KOPT-K1 (cell line): ENCODE results near the gene CEP192.

ENCODE experiments used
- H3K27ac ChIP-seq: fragments of 200-600 bp; sonication (generic); 2 replicates; pipeline ENCODE4 v1.5.1; 2016; ENCODE audit warnings: antibody characterized with exemption, mild to moderate bottlenecking, low read depth, low read length; ENCODE audit not compliant: poor library complexity, severe bottlenecking
- H3K36me3 ChIP-seq: fragments of 200-600 bp; sonication (generic); 2 replicates; pipeline ENCODE4 v1.5.1; 2017; ENCODE audit warnings: antibody characterized with exemption, mild to moderate bottlenecking, low read length, moderate library complexity; ENCODE audit not compliant: insufficient read depth
- H3K9me3 ChIP-seq: fragments of 200-600 bp; sonication (generic); 2 replicates; pipeline ENCODE4 v1.5.1; 2017; ENCODE audit warnings: antibody characterized with exemption, low read length, mild to moderate bottlenecking; ENCODE audit not compliant: insufficient read depth, poor library complexity, severe bottlenecking

CEP192 gene

GRCh38 chr18:13005289-13005688 lies 14.1 kb downstream of the CEP192 start:
- Histone ChIP-seq H3K27ac (no peak overlapping the region), H3K9me3 (no peaks in the 10 kb centered on the region), H3K36me3 (peaks cover 100% of the 10 kb centered on the region)

GRCh38 chr18:13006531-13007247 lies 15.5 kb downstream of the CEP192 start:
- H3K36me3 ChIP-seq, result peaks cover 100% of the 10 kb centered on the region
- no peak overlapping the region for H3K27ac ChIP-seq
- H3K9me3 ChIP-seq, result no peaks in the 10 kb centered on the region

DNA sequence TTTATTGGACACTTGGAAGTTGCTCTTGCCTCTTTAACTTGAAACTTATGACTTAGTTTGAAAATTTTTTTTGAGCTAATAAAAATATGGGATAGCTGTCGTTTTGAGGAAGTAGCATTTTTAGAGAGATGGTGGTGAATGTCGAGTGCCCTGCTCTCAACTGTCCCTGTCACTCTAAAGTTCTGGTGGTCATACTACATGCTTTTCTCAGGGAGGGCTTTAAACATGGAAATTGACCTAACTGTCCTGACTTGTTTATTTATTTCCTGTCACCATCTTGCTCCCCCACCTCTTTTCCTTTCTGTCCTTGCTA lies 16.0 kb downstream of the CEP192 start:
- Histone ChIP-seq H3K36me3 (peaks cover 100% of the 10 kb centered on the region), H3K27ac (no peak overlapping the region), H3K9me3 (no peaks in the 10 kb centered on the region)

DNA sequence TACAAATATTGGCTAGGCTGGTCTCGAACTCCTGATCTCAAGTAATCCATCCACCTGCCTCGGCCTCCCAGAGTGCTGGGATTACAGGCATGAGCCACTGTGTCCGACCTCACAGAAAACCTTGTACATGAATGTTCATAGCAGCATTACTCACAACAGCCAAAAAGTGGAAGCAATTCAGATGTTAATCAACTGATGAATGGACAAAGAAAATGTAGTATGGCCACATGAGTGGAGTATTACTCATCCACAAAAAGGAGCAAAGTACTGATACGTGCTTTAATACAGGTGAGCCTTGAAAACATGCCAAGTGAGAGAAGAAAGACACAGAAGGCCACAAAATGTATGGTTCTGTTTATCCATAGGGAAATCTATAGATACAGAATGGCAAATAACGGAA lies 20.6 kb downstream of the CEP192 start:
- Histone ChIP-seq H3K9me3 (no peaks in the 10 kb centered on the region), H3K36me3 (peaks cover 100% of the 10 kb centered on the region), H3K27ac (no peak overlapping the region)

DNA sequence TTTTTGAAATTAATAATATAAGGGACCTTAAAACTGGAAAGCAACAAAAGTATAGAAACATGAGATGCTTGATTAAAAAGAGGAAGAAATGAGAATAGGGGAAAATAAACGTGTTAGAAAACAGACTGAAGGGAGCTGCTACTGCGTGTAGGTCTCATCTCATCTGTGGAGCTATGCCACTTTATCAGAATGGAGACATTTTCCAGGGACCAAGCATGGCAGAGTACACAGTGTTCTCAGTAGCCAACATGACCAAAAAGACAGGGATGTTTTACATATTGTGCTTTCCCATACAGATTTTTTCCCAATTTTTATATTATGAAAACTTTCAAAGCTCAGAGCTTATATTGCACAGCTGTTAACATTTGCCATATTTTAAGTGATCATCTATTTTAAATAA lies 23.1 kb downstream of the CEP192 start:
- Histone ChIP-seq H3K9me3 (no peaks in the 10 kb centered on the region), H3K36me3 (peaks cover 100% of the 10 kb centered on the region), H3K27ac (no peak overlapping the region)

DNA sequence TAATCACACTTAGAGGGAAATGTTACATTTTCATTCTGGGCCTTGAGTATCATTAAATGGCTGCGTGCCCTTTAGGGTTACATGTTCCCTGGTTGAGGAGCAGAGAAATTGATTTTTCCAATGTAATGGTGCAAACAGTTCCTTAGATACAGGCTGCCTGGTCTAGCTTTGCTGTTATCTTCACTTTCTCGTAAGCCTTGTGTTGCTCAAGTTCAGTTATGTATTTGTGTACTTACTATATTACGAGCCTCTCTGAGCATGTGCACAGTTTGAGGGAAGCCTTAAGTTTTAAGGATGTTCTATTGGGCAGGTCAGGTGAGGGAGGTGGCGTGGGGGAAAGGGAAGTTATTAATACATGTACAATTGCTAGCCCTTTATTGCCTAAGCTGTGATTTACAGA lies 23.7 kb downstream of the CEP192 start:
- Histone ChIP-seq H3K36me3 (peaks cover 100% of the 10 kb centered on the region), H3K9me3 (no peaks in the 10 kb centered on the region), H3K27ac (no peak overlapping the region)

DNA sequence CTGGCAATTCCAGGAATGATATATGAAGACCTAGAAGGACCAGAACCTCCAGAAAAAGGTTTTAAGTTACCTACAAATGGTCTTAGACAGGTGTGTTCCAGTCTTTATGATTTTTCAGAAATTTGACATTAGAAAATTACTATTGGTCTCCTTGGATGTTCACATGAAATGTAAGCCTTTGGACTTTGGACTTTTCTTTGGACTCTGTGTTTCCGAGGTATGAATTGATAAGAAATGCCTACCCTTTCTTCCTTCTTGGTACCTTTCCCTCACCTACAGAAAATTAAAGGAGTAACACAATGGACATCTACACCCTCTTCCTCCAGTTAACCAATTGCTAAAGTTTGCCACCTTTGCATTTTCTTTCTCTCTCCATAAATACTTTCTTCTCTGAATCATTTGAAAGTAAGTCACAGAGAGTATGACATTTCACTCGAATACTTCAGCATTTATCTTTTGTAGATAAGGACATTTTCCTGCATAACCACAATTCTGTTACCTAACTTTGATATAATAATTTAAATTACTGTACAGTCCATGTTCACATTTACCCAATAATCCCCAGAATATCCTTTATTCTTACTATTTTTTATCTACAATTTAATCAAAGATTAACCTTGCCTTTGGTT lies 26.2 kb downstream of the CEP192 start:
- Histone ChIP-seq H3K27ac (no peak overlapping the region), H3K9me3 (peaks cover 12% of the 10 kb centered on the region), H3K36me3 (peaks cover 100% of the 10 kb centered on the region)

DNA sequence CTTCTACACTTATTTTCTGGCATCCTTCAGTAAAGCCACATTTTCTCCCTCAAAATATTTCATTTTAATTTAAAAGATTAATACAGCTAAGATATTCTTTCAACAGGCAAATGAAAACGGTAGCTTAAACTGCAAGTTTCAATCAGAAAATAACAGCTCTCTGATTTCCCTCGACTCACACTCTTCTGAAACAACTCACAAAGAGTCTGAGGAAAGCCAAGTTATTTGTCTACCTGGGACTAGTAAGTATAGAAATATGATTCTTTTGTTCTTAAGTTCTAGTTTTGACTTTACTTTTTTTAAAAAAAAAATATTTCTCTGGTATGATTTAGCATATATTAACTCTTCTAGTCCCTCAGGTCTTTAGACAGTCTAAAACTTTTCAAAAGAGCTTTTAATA lies 27.2 kb downstream of the CEP192 start:
- H3K36me3 ChIP-seq, result peaks cover 100% of the 10 kb centered on the region
- H3K9me3 ChIP-seq, result peaks cover 22% of the 10 kb centered on the region
- no peak overlapping the region for H3K27ac ChIP-seq

DNA sequence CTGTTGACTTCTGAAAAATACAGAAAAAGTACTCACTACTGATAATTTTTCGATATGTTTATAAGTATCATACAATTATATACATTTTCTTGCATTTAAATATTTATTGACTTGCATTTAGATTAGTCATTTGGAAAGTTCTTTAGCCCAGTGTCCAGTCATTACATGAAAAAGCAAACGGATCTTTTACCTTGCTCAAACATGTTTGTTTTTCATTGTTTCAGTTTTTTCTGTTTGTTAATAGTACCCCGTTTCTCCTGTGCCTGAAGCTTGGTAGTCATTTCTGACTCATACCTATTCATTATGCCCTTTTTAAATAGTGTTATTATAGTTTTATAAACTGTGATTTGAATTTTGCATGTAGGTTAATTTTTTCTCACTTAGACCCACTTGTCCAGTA lies 28.1 kb downstream of the CEP192 start:
- no peak overlapping the region for H3K27ac ChIP-seq
- H3K36me3 ChIP-seq, result peaks cover 100% of the 10 kb centered on the region
- peaks cover 22% of the 10 kb centered on the region for H3K9me3 ChIP-seq

DNA sequence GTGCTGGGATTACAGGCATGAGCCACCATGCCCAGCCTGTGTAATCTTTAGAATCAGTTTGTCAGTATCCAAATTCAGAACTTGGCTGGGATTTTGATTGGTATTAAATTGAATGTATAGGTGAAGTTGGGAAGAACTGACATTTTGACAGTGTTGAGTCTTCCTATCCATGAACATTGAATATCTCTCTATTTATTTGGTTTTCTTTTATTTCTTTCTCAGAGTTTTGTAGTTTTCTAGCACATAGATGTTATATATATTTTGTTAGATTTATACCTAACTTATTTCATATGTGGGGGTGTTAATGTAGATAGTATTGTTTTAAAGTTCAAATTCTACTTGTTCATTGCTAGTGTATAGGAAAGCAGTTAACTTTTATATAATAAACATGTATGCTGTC lies 31.5 kb downstream of the CEP192 start:
- peaks cover 99% of the 10 kb centered on the region for H3K36me3 ChIP-seq
- H3K27ac ChIP-seq, result no peak overlapping the region
- H3K9me3 ChIP-seq, result peaks cover 22% of the 10 kb centered on the region

- Histone ChIP-seq H3K27ac (no peak overlapping the region), H3K9me3 (peaks cover 22% of the 10 kb centered on the region), H3K36me3 (peaks cover 98% of the 10 kb centered on the region)
These were observed 34.1 kb downstream of the CEP192 start for GRCh38 chr18:13025233-13025632.

GRCh38 chr18:13026583-13027270 lies 35.6 kb downstream of the CEP192 start:
- H3K36me3 ChIP-seq, result peaks cover 98% of the 10 kb centered on the region
- peaks cover 16% of the 10 kb centered on the region for H3K9me3 ChIP-seq
- H3K27ac ChIP-seq, result no peak overlapping the region

DNA sequence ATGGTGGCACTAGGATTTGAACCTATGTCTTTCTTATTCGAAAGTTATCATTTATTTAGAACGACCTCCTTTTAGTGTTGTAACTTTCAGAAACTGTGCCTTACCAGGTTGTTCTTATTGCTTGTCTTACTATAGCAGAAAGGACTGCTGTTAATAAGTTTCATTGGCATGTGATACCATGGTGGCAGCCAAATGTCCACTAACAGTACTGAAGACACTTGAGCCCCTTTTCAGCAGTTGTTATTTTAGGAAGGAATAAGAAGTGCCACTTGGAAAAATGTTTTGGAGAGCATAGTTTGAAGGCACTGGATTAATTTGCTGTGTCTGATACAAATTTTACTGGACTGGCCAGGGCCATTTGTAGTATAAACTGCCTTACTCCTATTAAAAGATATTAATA lies 37.7 kb downstream of the CEP192 start:
- peaks cover 98% of the 10 kb centered on the region for H3K36me3 ChIP-seq
- no peak overlapping the region for H3K27ac ChIP-seq
- no peaks in the 10 kb centered on the region for H3K9me3 ChIP-seq

- peaks cover 100% of the 10 kb centered on the region for H3K36me3 ChIP-seq
- H3K27ac ChIP-seq, result no peak overlapping the region
- H3K9me3 ChIP-seq, result no peaks in the 10 kb centered on the region
These were observed 41.0 kb downstream of the CEP192 start for GRCh38 chr18:13032173-13032572.

DNA sequence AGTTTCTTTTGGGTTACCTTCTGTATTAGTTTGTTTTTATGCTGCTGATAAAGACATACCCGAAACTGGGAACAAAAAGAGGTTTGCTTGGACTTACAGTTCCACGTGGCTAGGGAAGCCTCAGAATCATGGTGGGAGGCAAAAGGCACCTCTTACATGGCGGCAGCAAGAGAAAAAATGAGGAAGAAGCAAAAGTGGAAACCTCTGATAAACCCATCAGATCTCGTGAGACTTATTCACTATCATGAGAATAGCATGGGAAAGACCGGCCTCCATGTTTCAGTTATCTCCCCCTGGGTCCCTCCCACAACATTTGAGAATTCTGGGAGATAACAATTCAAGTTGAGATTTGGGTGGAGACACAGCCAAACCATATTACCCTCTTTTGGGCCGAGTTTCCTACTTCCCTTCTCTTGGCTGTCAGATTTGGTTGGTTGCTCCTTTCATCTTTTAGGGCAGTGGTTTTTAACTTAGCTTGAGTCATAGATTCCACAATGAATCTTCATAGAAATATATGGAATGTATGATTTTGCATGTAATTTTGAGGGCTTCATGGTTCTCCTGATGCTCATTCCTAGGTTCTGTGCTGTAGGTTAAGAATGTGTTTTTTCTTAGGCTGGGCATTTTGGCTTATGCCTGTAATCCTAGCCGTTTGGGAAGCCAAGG lies 44.2 kb downstream of the CEP192 start:
- H3K36me3 ChIP-seq, result peaks cover 100% of the 10 kb centered on the region

More for the DNA sequence above, 44.2 kb downstream of the CEP192 start:
- H3K27ac ChIP-seq, result no peak overlapping the region
- no peaks in the 10 kb centered on the region for H3K9me3 ChIP-seq
